ENCODE results near the gene TOM1L2.

TOM1L2 gene

GRCh38 chr17:17798010-17798556 is 174.1 kb downstream of the TOM1L2 start:
- DNase-seq, result no peak

DNA sequence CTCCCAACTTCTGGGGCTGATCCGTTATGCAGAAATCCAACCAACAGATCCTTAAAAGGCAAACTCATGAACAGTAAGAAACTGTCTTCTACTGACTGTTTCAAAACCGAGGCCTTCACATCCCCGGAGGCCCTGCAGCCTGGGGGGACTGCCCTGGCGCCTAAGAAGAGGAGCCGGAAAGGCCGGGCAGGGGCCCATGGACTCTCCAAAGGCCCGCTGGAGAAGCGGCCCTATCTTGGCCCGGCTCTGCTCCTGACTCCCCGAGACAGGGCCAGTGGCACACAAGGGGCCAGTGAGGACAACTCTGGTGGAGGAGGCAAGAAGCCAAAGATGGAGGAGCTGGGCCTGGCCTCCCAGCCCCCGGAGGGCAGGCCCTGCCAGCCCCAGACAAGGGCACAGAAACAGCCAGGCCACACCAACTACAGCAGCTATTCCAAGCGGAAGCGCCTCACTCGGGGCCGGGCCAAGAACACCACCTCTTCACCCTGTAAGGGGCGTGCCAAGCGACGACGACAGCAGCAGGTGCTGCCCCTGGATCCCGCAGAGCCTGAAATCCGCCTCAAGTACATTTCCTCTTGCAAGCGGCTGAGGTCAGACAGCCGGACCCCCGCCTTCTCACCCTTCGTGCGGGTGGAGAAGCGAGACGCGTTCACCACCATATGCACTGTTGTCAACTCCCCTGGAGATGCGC is 174.9 kb downstream of the TOM1L2 start:
- DNase-seq, result no peak

DNA sequence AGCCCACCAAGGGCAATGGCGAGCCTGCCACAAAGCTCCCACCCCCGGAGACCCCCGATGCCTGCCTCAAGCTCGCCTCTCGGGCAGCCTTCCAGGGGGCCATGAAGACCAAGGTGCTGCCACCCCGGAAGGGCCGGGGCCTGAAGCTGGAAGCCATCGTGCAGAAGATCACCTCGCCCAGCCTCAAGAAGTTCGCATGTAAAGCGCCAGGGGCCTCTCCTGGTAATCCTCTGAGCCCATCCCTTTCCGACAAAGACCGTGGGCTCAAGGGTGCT is 175.5 kb downstream of the TOM1L2 start:
- no peak for DNase-seq

DNA sequence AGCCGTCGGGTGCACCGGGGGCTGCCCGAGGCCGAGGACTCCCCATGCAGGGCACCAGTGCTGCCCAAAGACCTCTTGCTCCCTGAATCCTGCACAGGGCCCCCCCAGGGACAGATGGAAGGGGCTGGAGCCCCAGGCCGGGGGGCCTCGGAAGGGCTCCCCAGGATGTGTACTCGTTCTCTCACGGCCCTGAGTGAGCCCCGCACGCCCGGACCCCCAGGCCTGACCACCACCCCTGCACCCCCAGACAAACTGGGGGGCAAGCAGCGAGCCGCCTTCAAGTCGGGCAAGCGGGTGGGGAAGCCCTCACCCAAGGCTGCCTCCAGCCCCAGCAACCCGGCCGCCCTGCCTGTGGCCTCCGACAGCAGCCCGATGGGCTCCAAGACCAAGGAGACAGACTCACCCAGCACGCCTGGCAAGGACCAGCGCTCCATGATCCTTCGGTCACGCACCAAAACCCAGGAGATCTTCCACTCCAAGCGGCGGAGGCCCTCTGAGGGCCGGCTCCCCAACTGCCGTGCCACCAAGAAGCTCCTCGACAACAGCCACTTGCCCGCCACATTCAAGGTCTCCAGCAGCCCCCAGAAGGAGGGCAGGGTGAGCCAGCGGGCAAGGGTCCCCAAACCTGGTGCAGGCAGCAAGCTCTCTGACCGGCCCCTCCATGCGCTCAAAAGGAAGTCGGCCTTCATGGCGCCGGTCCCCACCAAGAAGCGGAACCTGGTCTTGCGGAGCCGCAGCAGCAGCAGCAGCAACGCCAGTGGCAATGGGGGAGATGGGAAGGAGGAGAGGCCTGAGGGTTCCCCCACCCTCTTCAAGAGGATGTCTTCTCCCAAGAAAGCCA is 176.0 kb downstream of the TOM1L2 start:
- DNase-seq, result no peak

GRCh38 chr17:17795296-17795695 is 176.9 kb downstream of the TOM1L2 start:
- DNase-seq, result no peak

DNA sequence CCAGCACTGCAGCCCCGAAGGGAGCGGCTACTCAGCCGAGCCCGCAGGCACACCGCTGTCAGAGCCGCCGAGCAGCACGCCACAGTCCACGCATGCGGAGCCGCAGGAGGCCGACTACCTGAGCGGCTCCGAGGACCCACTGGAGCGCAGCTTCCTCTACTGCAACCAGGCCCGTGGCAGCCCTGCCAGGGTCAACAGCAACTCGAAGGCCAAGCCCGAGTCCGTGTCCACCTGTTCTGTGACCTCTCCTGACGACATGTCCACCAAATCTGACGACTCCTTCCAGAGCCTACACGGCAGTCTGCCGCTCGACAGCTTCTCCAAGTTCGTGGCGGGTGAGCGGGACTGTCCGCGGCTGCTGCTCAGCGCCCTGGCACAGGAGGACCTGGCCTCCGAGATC is 177.8 kb downstream of the TOM1L2 start:
- no peak for DNase-seq
